ENCODE measurements around the gene FER.

GRCh38 chr5:109049565-109049964 lies 301.9 kb downstream of the FER start:
- TF ChIP-seq EZH2 (IDR thresholded peaks at IDR 0.05; ENCODE audit: borderline replicate concordance, low read depth, low read length, severe bottlenecking) (no peak), CTCF (IDR thresholded peaks at IDR 0.05; ENCODE audit: borderline replicate concordance, extremely low read depth, low read length, poor library complexity, severe bottlenecking) (no peak)

Measured in DND-41 (cell line).